Fibroblast of lung (primary cell): ENCODE results near the gene DSCAML1. TPM values are rescaled to one million over a fixed set of nuclear protein-coding genes. Genes with fewer than 3 reads are reported as not detected.

Experiments used
- DNase-seq, 2 donors: peaks; one replicate each; pipeline versions ENCODE4 v3.0.0 to v3.0.0-alpha.2; 2010; ENCODE audit warnings: low read depth in 2 of 2
- H2AFZ ChIP-seq: 2 replicates; pipeline ENCODE4 v1.5.1; 2012; ENCODE audit warnings: low read length, control low read depth, inconsistent platforms
- H3K27ac ChIP-seq: 2 replicates; pipeline ENCODE4 v1.5.1; 2011; ENCODE audit warnings: low read length, control low read depth; ENCODE audit not compliant: insufficient read depth
- H3K27me3 ChIP-seq: 2 replicates; pipeline ENCODE4 v1.5.1; 2011; ENCODE audit warnings: mild to moderate bottlenecking, low read length; ENCODE audit not compliant: control insufficient read depth, insufficient read depth
- H3K36me3 ChIP-seq: 2 replicates; pipeline ENCODE4 v1.5.1; 2011; ENCODE audit warnings: low read length; ENCODE audit not compliant: control insufficient read depth, insufficient read depth
- H3K4me1 ChIP-seq: 2 replicates; pipeline ENCODE4 v1.5.1; 2011; ENCODE audit warnings: low read length; ENCODE audit not compliant: control insufficient read depth, insufficient read depth; ENCODE audit errors: extremely low read depth
- H3K4me2 ChIP-seq: 2 replicates; pipeline ENCODE4 v1.5.1; 2011; ENCODE audit warnings: low read length, control low read depth; ENCODE audit not compliant: insufficient read depth; ENCODE audit errors: extremely low read depth
- H3K4me3 ChIP-seq, 4 experiments: fragments of 200-600 bp in 1 of 4; sonication (generic) in 1 of 4; replicated peaks in 1 of 4; 2 replicates each; pipeline ENCODE4 v1.5.1; 2011 to 2016; ENCODE audit warnings: low read length in 4 of 4, low read depth in 3 of 4, mild to moderate bottlenecking in 3 of 4, control low read depth in 2 of 4, inconsistent platforms in 1 of 4, mixed read lengths in 1 of 4; ENCODE audit not compliant: insufficient read depth in 1 of 4; ENCODE audit errors: control extremely low read depth in 1 of 4
- H3K79me2 ChIP-seq: 2 replicates; pipeline ENCODE4 v1.5.1; 2012; ENCODE audit warnings: mild to moderate bottlenecking, low read length, inconsistent platforms; ENCODE audit not compliant: control insufficient read depth, insufficient read depth
- H3K9ac ChIP-seq: 2 replicates; pipeline ENCODE4 v1.5.1; 2011; ENCODE audit warnings: mild to moderate bottlenecking, low read length, control low read depth; ENCODE audit not compliant: insufficient read depth
- H3K9me3 ChIP-seq: 2 replicates; pipeline ENCODE4 v1.5.1; 2012; ENCODE audit warnings: low read depth, low read length; ENCODE audit not compliant: control insufficient read depth, insufficient read depth
- H4K20me1 ChIP-seq: 2 replicates; pipeline ENCODE4 v1.5.1; 2011; ENCODE audit warnings: low read length; ENCODE audit not compliant: control insufficient read depth, insufficient read depth; ENCODE audit errors: extremely low read depth
- CTCF ChIP-seq, 2 donors: IDR thresholded peaks in 1 of 2; conservative IDR thresholded peaks in 1 of 2; 1 replicate in 1 of 2; 2 replicates in 1 of 2; pipeline ENCODE4 v1.5.1; 2011 to 2012; ENCODE audit warnings: low read length in 2 of 2, control low read depth in 1 of 2, inconsistent platforms in 1 of 2, low read depth in 1 of 2, mild to moderate bottlenecking in 1 of 2
- EZH2 ChIP-seq: IDR thresholded peaks from 2 replicates; pipeline ENCODE4 v1.5.1; 2012; ENCODE audit warnings: low read length, control low read depth, mild to moderate bottlenecking; ENCODE audit errors: missing control alignments
- polyA plus RNA-seq, 2 donors: library from polyadenylated mRNA; depleted of rRNA in 1 of 2; stranded (reverse) in 1 of 2; unstranded in 1 of 2; fragments of >200 nt; gene quantifications; 2 replicates each; pipeline ENCODE4 v1.2.1, GENCODE V29; 2011 to 2012; ENCODE audit warnings: missing spikeins in 1 of 2
- total RNA-seq: library from RNA; depleted of rRNA; stranded (reverse); fragments of >200 nt; gene quantifications from 2 replicates; pipeline ENCODE4 v1.2.1, GENCODE V29; 2014

The DSCAML1 gene
- total and polyA plus RNA-seq, 2 donors (not counting 1 experiment from before 2014, with no cell fraction given), result not detected

GRCh38 chr11:117842131-117842941 is 45.3 kb upstream of the DSCAML1 start:
- Histone ChIP-seq H3K79me2 (no peaks in the 10 kb centered on the region), H2AFZ (no peak overlapping the region), H3K27ac (no peak overlapping the region), H3K4me3 (no peak overlapping the region), H3K36me3 (no peaks in the 10 kb centered on the region), H3K27me3 (no peaks in the 10 kb centered on the region), H3K9ac (no peak overlapping the region), H4K20me1 (no peaks in the 10 kb centered on the region), H3K4me2 (no peak overlapping the region), H3K9me3 (no peaks in the 10 kb centered on the region), H3K4me1 (no peaks in the 10 kb centered on the region)
- DNase-seq, result no peak
- no peak for TF ChIP-seq CTCF (conservative IDR thresholded peaks at IDR 0.05 in 1 of 2, IDR thresholded peaks at IDR 0.05 in 1 of 2; ENCODE audit: low read depth in 1 of 2, low read length in 2 of 2)
- TF ChIP-seq EZH2, result no peak

GRCh38 chr11:117841551-117842031 is 44.6 kb upstream of the DSCAML1 start:
- no peak for DNase-seq
- Histone ChIP-seq H3K4me3 (no peak overlapping the region), H3K4me1 (no peaks in the 10 kb centered on the region), H4K20me1 (no peaks in the 10 kb centered on the region), H2AFZ (no peak overlapping the region), H3K79me2 (no peaks in the 10 kb centered on the region), H3K27ac (no peak overlapping the region), H3K9ac (no peak overlapping the region), H3K4me2 (no peak overlapping the region), H3K27me3 (no peaks in the 10 kb centered on the region), H3K36me3 (no peaks in the 10 kb centered on the region), H3K9me3 (no peaks in the 10 kb centered on the region)
- no peak for TF ChIP-seq EZH2
- TF ChIP-seq CTCF (conservative IDR thresholded peaks at IDR 0.05 in 1 of 2, IDR thresholded peaks at IDR 0.05 in 1 of 2; ENCODE audit: low read depth in 1 of 2, low read length in 2 of 2), result no peak

- Histone ChIP-seq H3K27me3 (no peaks in the 10 kb centered on the region), H3K9me3 (no peaks in the 10 kb centered on the region), H3K36me3 (no peaks in the 10 kb centered on the region), H3K4me3 (no peak overlapping the region), H3K4me1 (no peaks in the 10 kb centered on the region), H4K20me1 (no peaks in the 10 kb centered on the region), H2AFZ (no peak overlapping the region), H3K27ac (no peak overlapping the region), H3K9ac (no peak overlapping the region), H3K4me2 (no peak overlapping the region), H3K79me2 (no peaks in the 10 kb centered on the region)
- no peak for DNase-seq
- TF ChIP-seq EZH2, result no peak
- no peak for TF ChIP-seq CTCF (conservative IDR thresholded peaks at IDR 0.05 in 1 of 2, IDR thresholded peaks at IDR 0.05 in 1 of 2; ENCODE audit: low read depth in 1 of 2, low read length in 2 of 2)
Observed at GRCh38 chr11:117840881-117841550, 44.0 kb upstream of the DSCAML1 start.
